ENCODE data around the gene UCK1.

GRCh38 chr9:131528186-131528585 is 2.9 kb downstream of the UCK1 start:
- TF ChIP-seq, protein P1, sequence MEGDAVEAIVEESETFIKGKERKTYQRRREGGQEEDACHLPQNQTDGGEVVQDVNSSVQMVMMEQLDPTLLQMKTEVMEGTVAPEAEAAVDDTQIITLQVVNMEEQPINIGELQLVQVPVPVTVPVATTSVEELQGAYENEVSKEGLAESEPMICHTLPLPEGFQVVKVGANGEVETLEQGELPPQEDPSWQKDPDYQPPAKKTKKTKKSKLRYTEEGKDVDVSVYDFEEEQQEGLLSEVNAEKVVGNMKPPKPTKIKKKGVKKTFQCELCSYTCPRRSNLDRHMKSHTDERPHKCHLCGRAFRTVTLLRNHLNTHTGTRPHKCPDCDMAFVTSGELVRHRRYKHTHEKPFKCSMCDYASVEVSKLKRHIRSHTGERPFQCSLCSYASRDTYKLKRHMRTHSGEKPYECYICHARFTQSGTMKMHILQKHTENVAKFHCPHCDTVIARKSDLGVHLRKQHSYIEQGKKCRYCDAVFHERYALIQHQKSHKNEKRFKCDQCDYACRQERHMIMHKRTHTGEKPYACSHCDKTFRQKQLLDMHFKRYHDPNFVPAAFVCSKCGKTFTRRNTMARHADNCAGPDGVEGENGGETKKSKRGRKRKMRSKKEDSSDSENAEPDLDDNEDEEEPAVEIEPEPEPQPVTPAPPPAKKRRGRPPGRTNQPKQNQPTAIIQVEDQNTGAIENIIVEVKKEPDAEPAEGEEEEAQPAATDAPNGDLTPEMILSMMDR (IDR thresholded peaks at IDR 0.05; ENCODE audit: insufficient read depth, low read length, poor library complexity, severe bottlenecking): no peak
- no peak for TF ChIP-seq EZH2phosphoT487 (conservative IDR thresholded peaks at IDR 0.05; ENCODE audit: low read length)
